T-helper 2 cell treated with Interferon-gamma antibody and Interleukin-4, amounts not matched to agents 5 μg/mL and 100 μg/mL, for 36 hours (primary cell): Measurements from ENCODE around the gene FPR2.

Experiments used
- DNase-seq: peaks from one replicate; pipeline ENCODE4 v3.0.0; 2021; ENCODE audit warnings: low spot score
- H3K27ac Mint-ChIP-seq: one replicate; pipeline ENCODE4 v1.8.0; 2021; ENCODE audit warnings: mild to moderate bottlenecking, mixed read lengths
- H3K27me3 Mint-ChIP-seq: one replicate; pipeline ENCODE4 v1.8.0; 2021; ENCODE audit warnings: low read depth, mixed read lengths
- H3K36me3 Mint-ChIP-seq: one replicate; pipeline ENCODE4 v1.8.0; 2021; ENCODE audit warnings: low read depth, mixed read lengths
- H3K4me1 Mint-ChIP-seq: one replicate; pipeline ENCODE4 v1.8.0; 2021; ENCODE audit warnings: low read depth, mixed read lengths
- H3K4me3 Mint-ChIP-seq: one replicate; pipeline ENCODE4 v1.8.0; 2022; ENCODE audit warnings: mild to moderate bottlenecking, moderate library complexity, mixed read lengths
- H3K9me3 Mint-ChIP-seq: one replicate; pipeline ENCODE4 v1.8.0; 2021; ENCODE audit warnings: mixed read lengths

FPR2 gene

DNA sequence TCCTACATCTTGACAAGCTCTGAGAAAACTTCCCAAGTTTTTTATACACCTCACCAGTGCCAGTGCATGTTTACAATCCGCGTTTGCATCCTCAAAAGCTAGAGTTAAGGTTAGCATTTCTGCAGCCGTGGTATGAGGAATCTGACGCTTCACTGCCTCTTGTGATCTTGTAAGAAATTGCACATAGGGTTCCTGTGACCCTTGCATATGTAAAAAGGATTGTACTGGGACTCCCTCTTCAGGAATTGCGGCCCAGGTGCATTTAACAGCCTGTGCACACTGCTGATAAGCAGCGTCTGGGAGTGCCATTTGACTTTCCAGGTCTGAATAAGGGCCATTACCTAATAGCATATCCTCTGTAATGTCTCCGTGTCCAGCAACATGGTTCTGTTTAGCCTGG, 49.2 kb downstream of the FPR2 start:
- Mint-ChIP-seq H3K27me3 (no peaks in the 10 kb centered on the region), H3K27ac (no peak overlapping the region), H3K9me3 (peaks cover 54% of the 10 kb centered on the region), H3K4me3 (no peak overlapping the region), H3K4me1 (no peaks in the 10 kb centered on the region), H3K36me3 (no peaks in the 10 kb centered on the region)
- DNase-seq, result no peak

DNA sequence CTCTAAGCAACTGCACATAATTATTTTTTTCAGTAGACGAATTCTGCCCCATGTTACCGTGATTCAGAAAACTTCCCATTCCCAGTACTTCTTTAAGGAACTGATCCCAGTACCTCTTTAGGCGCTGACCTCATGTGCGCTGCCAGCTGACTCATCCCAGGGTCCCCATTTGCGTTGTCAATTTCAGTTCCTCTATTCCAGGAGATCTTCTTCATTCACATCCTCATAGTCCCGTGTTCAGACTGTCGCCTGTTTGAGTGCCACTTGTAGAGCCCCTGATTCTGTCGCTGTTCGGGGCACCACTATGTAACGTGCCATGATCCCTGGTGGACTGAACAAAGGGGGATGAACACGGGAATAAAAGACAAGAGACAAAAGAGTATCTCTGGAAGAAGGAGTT, 50.4 kb downstream of the FPR2 start:
- H3K27me3 Mint-ChIP-seq, result no peaks in the 10 kb centered on the region
- H3K36me3 Mint-ChIP-seq, result no peaks in the 10 kb centered on the region
- DNase-seq, result no peak
- H3K4me1 Mint-ChIP-seq, result no peaks in the 10 kb centered on the region
- peaks cover 55% of the 10 kb centered on the region for H3K9me3 Mint-ChIP-seq
- no peak overlapping the region for H3K4me3 Mint-ChIP-seq
- no peak overlapping the region for H3K27ac Mint-ChIP-seq

DNA sequence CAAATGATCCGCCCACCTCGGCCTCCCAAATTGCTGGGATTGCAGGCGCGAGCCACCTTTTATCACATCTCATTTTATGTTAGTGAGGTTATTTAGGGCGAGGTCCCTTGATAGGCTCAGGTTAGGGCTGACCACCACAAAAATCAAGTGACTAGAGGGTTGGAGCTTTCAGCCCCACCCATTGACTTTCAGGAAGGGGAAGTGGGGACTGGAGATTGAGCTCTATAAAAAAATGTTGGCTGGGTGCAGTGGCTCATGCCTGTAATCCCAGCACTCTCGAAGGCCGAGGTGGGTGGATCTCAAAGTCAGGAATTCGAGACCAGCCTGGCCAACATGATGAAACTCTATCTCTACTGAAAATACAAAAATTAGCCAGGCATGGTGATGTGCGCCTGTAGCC, 54.1 kb downstream of the FPR2 start:
- Mint-ChIP-seq H3K27ac (no peak overlapping the region), H3K4me1 (no peaks in the 10 kb centered on the region), H3K36me3 (no peaks in the 10 kb centered on the region), H3K9me3 (peaks cover 52% of the 10 kb centered on the region), H3K4me3 (no peak overlapping the region), H3K27me3 (no peaks in the 10 kb centered on the region)
- no peak for DNase-seq

DNA sequence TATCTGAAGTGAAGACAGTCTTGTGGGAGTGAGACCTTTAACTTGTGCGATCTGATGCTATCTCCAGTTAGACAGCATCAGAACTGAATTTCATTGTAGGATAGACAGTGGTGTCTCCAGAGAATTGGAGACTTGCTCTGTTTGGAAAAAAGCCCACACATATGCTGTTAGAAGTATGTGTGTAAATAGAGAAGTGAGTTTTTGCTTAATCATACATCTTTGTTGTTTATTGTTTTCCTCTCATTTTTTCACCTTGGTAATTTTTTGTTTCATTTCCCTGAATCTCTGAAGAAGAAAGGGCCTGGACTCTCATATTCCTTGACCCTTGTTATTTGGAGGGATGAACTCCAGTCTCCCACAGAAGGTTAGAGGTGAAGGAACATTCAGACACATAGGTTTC, 55.7 kb downstream of the FPR2 start:
- H3K27me3 Mint-ChIP-seq, result no peaks in the 10 kb centered on the region
- peaks cover 51% of the 10 kb centered on the region for H3K9me3 Mint-ChIP-seq
- DNase-seq, result no peak
- no peaks in the 10 kb centered on the region for H3K36me3 Mint-ChIP-seq
- no peaks in the 10 kb centered on the region for H3K4me1 Mint-ChIP-seq
- H3K27ac Mint-ChIP-seq, result no peak overlapping the region
- no peak overlapping the region for H3K4me3 Mint-ChIP-seq

DNA sequence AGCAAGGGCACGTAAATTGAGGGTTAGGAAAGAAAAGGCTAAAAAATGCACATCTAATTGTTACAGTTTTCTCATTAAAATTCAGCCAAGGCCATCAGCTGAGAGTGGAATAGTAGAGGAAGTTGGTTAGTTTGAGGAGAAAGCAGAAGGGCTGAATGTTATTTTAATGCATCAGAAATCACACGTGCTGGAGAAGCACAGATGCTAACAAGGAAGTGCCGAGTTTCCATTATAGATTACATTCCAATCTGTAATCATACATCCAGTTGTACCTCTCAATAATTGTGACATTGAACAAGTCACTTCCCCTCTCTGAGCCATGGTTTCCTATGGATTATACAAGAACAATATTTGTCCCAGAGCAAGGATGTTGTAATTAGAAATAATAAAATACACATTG, 59.0 kb downstream of the FPR2 start:
- no peak for DNase-seq
- Mint-ChIP-seq H3K4me3 (no peak overlapping the region), H3K4me1 (no peaks in the 10 kb centered on the region), H3K36me3 (no peaks in the 10 kb centered on the region), H3K27ac (no peak overlapping the region), H3K9me3 (peaks cover 60% of the 10 kb centered on the region), H3K27me3 (no peaks in the 10 kb centered on the region)
